Measurements from ENCODE around the gene SOX5.

The SOX5 gene

DNA sequence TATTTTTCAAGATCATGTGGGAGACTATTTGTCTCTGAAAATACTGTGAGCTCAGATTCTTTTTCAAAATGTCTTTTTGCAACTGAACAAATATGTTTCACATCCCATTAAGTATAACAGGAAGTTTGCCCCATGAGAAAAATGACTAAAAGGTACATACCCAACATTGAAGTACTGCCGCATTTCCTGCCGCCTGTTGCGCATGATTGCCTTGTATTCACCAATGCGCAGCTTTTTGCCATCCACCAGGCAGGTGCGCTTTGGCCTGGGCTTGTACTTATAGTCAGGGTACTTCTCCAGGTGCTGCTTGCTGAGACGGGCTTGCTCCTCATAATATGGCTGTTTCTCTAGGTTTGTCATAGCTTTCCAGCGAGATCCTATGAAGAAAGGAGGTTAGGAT lies 413.2 kb downstream of the SOX5 start:
- POLR2A ChIA-PET, result no interaction called here
- no peak for DNase-seq (ENCODE audit: extremely low spot score)
- no peak for TF ChIP-seq HDGF (IDR thresholded peaks at IDR 0.05; ENCODE audit: borderline replicate concordance)
- TF ChIP-seq ARNT (IDR thresholded peaks at IDR 0.05), result no peak
- no peak for TF ChIP-seq L3MBTL2 (conservative IDR thresholded peaks at IDR 0.05)
- TF ChIP-seq LEF1 (IDR thresholded peaks at IDR 0.05; ENCODE audit: borderline replicate concordance), result no peak
- no peak for TF ChIP-seq TARDBP (IDR thresholded peaks at IDR 0.05)
- CTCF ChIA-PET, result no interaction called here

DNA sequence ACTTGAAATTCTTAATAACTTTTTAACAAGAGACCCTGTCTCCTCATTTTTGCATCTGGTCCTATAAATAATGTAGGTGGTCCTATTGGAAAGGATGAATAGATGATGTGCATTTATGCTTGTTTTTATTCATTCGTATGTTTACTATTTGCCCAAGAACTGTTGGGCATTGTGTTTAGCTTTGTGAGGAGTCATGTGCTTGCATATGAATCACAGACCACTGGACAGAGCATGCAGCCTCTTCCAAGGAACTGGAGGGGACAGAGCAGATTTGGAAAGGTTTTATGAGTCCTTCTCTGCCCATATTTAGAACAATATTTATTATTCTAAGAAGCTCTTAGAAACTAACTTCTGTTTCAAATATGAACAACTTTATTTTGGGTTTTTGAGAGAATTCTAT lies 414.0 kb downstream of the SOX5 start:
- CTCF ChIA-PET, result no interaction called here
- no peak for DNase-seq (ENCODE audit: extremely low spot score)
- TF ChIP-seq ELF4 (IDR thresholded peaks at IDR 0.05), result no peak
- TF ChIP-seq, protein P1, sequence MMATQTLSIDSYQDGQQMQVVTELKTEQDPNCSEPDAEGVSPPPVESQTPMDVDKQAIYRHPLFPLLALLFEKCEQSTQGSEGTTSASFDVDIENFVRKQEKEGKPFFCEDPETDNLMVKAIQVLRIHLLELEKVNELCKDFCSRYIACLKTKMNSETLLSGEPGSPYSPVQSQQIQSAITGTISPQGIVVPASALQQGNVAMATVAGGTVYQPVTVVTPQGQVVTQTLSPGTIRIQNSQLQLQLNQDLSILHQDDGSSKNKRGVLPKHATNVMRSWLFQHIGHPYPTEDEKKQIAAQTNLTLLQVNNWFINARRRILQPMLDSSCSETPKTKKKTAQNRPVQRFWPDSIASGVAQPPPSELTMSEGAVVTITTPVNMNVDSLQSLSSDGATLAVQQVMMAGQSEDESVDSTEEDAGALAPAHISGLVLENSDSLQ (IDR thresholded peaks at IDR 0.05), result no peak
- no peak for TF ChIP-seq FOXM1 (IDR thresholded peaks at IDR 0.05; ENCODE audit: borderline replicate concordance)
- TF ChIP-seq NFRKB (IDR thresholded peaks at IDR 0.05), result no peak
- no peak for TF ChIP-seq CTBP1 (IDR thresholded peaks at IDR 0.05; ENCODE audit: borderline replicate concordance)
- TF ChIP-seq ZNF384 (IDR thresholded peaks at IDR 0.05), result no peak
- no peak for TF ChIP-seq L3MBTL2 (conservative IDR thresholded peaks at IDR 0.05)
- no peak for TF ChIP-seq TARDBP (IDR thresholded peaks at IDR 0.05)
- TF ChIP-seq SUZ12 (IDR thresholded peaks at IDR 0.05), result no peak
- TF ChIP-seq FOXK2 (IDR thresholded peaks at IDR 0.05), result no peak
- no peak for TF ChIP-seq FOXA1 (IDR thresholded peaks at IDR 0.05)
- POLR2A ChIA-PET, result no interaction called here

DNA sequence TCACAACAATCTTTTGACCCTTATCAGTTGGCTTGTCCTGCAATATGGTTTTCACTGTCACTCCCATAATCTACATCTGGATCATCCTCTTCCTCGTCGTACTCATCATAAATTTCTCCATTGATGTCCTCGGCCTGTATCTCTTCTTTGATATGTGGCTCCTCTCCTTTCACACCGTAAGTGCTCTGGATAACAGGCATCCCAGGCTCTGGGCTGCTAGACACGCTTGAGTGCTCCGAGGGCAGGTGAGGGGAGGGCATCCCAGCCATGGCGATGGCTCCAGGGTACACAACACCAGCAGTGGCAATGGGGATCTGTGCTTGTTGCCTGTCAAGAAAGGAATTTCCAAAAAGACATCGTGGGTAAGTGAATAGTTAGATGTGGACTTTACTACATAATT lies 415.3 kb downstream of the SOX5 start:
- ChIA-PET CTCF (no interaction called here), POLR2A (no interaction called here)
- TF ChIP-seq, protein P1 (IDR thresholded peaks at IDR 0.05), result no peak
- TF ChIP-seq ZNF384 (IDR thresholded peaks at IDR 0.05) (no peak), ELF4 (IDR thresholded peaks at IDR 0.05) (no peak), L3MBTL2 (conservative IDR thresholded peaks at IDR 0.05) (no peak), BHLHE40 (IDR thresholded peaks at IDR 0.05; ENCODE audit: borderline replicate concordance) (no peak), HDGF (IDR thresholded peaks at IDR 0.05; ENCODE audit: borderline replicate concordance) (no peak), SP1 (IDR thresholded peaks at IDR 0.05) (no peak), FOXK2 (IDR thresholded peaks at IDR 0.05) (no peak), ARNT (IDR thresholded peaks at IDR 0.05) (no peak), SUZ12 (IDR thresholded peaks at IDR 0.05) (no peak), FOXM1 (IDR thresholded peaks at IDR 0.05; ENCODE audit: borderline replicate concordance) (no peak), TARDBP (IDR thresholded peaks at IDR 0.05) (no peak), NFRKB (IDR thresholded peaks at IDR 0.05) (no peak), FOXA1 (IDR thresholded peaks at IDR 0.05) (no peak), LEF1 (IDR thresholded peaks at IDR 0.05; ENCODE audit: borderline replicate concordance) (no peak), CTBP1 (IDR thresholded peaks at IDR 0.05; ENCODE audit: borderline replicate concordance) (no peak)
- no peak for DNase-seq (ENCODE audit: extremely low spot score)

DNA sequence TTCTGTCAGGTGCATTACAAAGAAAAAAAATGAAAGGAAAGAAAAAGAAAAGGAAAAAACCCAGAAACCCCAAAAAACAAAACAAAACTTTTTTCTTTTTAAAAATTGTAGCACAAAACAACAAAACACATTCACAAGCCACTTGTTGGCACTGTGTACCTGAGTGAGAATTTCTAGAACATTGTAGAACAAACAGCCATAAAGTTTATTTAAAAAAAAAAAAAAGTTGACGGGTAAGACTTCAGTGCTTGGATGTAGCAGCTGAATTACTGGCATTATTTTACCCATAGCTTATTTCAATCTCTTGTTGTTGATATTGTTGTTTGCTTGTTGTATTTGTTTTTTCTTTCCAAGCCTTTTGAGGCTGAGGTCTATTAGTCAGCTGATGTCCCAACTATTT lies 415.8 kb downstream of the SOX5 start:
- CTCF ChIA-PET, result no interaction called here
- DNase-seq (ENCODE audit: extremely low spot score), result no peak
- POLR2A ChIA-PET, result no interaction called here
- no peak for TF ChIP-seq NFRKB (IDR thresholded peaks at IDR 0.05)
- no peak for TF ChIP-seq SUZ12 (IDR thresholded peaks at IDR 0.05)
- TF ChIP-seq CTBP1 (IDR thresholded peaks at IDR 0.05; ENCODE audit: borderline replicate concordance), result no peak

DNA sequence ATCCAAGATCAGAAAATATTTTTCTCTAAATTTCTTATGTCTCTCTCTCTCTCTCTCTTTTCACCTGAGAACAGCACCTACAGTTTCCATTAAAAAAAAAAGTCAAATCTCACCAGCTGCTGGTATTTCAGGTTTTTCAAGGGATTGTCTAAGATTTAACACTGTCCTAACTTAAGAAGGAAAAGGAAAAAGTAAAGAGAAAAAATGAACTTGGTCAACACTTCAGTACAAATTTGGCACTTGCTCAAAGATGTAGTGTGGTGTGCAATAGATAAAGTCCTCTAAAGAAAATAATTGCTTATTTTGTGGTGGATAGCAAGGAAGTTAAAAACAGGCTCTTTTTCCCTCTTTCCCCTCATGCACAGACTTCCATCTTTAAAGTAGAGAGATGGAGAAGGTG lies 416.2 kb downstream of the SOX5 start:
- CTCF ChIA-PET, result no interaction called here

DNA sequence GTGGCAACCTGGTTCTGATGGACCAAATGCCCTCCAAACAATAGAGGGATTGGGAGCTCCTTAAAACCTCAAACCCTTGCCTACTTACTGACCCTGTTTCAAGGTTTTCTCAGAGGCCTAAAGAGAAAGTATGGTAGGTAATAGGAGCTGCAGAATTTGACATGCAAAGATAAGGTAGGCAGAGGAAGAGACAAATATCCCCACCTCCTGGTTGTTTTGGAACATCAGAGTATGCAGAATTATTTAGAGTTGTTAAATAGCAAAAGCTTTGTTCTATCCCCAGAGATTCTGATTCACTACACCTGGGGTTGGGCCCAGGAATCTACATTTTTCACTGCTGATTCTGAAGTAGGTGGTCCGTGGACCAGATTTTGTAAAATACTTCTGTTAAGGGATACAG lies 421.2 kb downstream of the SOX5 start:
- CTCF ChIA-PET, result no interaction called here
- POLR2A ChIA-PET, result no interaction called here
- no peak for DNase-seq (ENCODE audit: extremely low spot score)
- TF ChIP-seq BHLHE40 (IDR thresholded peaks at IDR 0.05; ENCODE audit: borderline replicate concordance) (no peak), SP1 (IDR thresholded peaks at IDR 0.05) (no peak), SUZ12 (IDR thresholded peaks at IDR 0.05) (no peak), FOXK2 (IDR thresholded peaks at IDR 0.05) (no peak), NFRKB (IDR thresholded peaks at IDR 0.05) (no peak), FOXM1 (IDR thresholded peaks at IDR 0.05; ENCODE audit: borderline replicate concordance) (no peak), L3MBTL2 (conservative IDR thresholded peaks at IDR 0.05) (no peak), ZNF384 (IDR thresholded peaks at IDR 0.05) (no peak), CTBP1 (IDR thresholded peaks at IDR 0.05; ENCODE audit: borderline replicate concordance) (no peak), TARDBP (IDR thresholded peaks at IDR 0.05) (no peak), HDGF (IDR thresholded peaks at IDR 0.05; ENCODE audit: borderline replicate concordance) (no peak), ELF4 (IDR thresholded peaks at IDR 0.05) (no peak), LEF1 (IDR thresholded peaks at IDR 0.05; ENCODE audit: borderline replicate concordance) (no peak), ARNT (IDR thresholded peaks at IDR 0.05) (no peak), FOXA1 (IDR thresholded peaks at IDR 0.05) (no peak)
- TF ChIP-seq, protein P1 (IDR thresholded peaks at IDR 0.05), result no peak

More for the DNA sequence above, 416.2 kb downstream of the SOX5 start:
- TF ChIP-seq NFRKB (IDR thresholded peaks at IDR 0.05), result no peak
- no peak for TF ChIP-seq CTBP1 (IDR thresholded peaks at IDR 0.05; ENCODE audit: borderline replicate concordance)
- TF ChIP-seq ZNF384 (IDR thresholded peaks at IDR 0.05), result no peak
- no peak for TF ChIP-seq FOXA1 (IDR thresholded peaks at IDR 0.05)
- no peak for TF ChIP-seq FOXM1 (IDR thresholded peaks at IDR 0.05; ENCODE audit: borderline replicate concordance)
- TF ChIP-seq, protein P1 (IDR thresholded peaks at IDR 0.05), result no peak
- POLR2A ChIA-PET, result no interaction called here
- DNase-seq (ENCODE audit: extremely low spot score), result no peak
